HG02763 (cell line): ENCODE data around the gene NREP.

Source experiments
- ATAC-seq: cut with Tn5 transposase; IDR thresholded peaks from one replicate; pipeline ENCODE4 v1.9.1; 2021; ENCODE audit warnings: mild to moderate bottlenecking, moderate library complexity; ENCODE audit not compliant: unreplicated experiment

The NREP gene

GRCh38 chr5:111697881-111698757 lies 58.9 kb downstream of the NREP start:
- ATAC-seq, result no peak

- ATAC-seq, result no peak
These were observed 59.8 kb downstream of the NREP start for GRCh38 chr5:111697215-111697614.

- ATAC-seq, result no peak
These were observed 61.0 kb downstream of the NREP start for GRCh38 chr5:111695991-111696390.

- no peak for ATAC-seq
These were observed 62.9 kb downstream of the NREP start for GRCh38 chr5:111694133-111694532.

GRCh38 chr5:111691914-111692313 lies 65.1 kb downstream of the NREP start:
- ATAC-seq, result no peak

- no peak for ATAC-seq
These were observed 65.5 kb downstream of the NREP start for GRCh38 chr5:111691508-111691907.

GRCh38 chr5:111689357-111689935 lies 67.5 kb downstream of the NREP start:
- no peak for ATAC-seq

GRCh38 chr5:111685969-111686368 lies 71.0 kb downstream of the NREP start:
- ATAC-seq, result no peak

- no peak for ATAC-seq
These were observed 74.4 kb downstream of the NREP start for GRCh38 chr5:111682641-111683040.

GRCh38 chr5:111682121-111682520 lies 74.9 kb downstream of the NREP start:
- ATAC-seq, result no peak

- ATAC-seq, result no peak
These were observed 75.4 kb downstream of the NREP start for GRCh38 chr5:111681414-111682120.

GRCh38 chr5:111680737-111681413 lies 76.1 kb downstream of the NREP start:
- no peak for ATAC-seq

GRCh38 chr5:111679611-111680010 lies 77.4 kb downstream of the NREP start:
- no peak for ATAC-seq
